Liver (tissue), 3 donors: ENCODE results near the gene GRB7.

Source experiments
- GABPA ChIP-seq, 2 donors: IDR thresholded peaks in 1 of 2; conservative IDR thresholded peaks in 1 of 2; 2 replicates each; pipeline ENCODE4 v1.6.1; 2016; ENCODE audit warnings: antibody characterized with exemption in 2 of 2, mild to moderate bottlenecking in 1 of 2, moderate library complexity in 1 of 2
- TF ChIP-seq, protein P1 (sequence below): fragments of 150-350 bp; IDR thresholded peaks from 2 replicates; pipeline ENCODE4 v1.5.1; 2017; ENCODE audit warnings: improper control_type of control experiment, low read depth, low read length; ENCODE audit not compliant: missing input control
- donor health status: healthy.
- donor health status: healthy.

DNA sequence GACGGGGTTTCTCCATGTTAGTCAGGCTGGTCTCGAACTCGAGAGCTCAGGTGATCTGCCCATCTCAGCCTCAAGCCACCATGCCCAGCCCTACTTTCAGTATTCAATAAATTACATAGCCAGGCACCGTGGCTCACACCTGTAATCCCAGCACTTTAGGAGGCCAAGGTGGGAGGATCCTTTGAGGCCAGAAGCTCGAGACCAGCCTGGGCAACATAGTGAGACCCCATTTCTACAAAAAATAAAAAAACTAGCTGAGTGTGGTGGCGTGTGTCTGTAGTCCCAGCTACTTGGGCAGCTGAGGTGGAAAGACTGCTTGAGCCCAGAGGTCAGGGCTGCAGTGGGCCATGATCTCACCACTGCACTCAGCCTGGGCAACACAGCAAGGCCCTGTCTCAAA lies 15.6 kb upstream of the GRB7 start:
- TF ChIP-seq, protein P1, sequence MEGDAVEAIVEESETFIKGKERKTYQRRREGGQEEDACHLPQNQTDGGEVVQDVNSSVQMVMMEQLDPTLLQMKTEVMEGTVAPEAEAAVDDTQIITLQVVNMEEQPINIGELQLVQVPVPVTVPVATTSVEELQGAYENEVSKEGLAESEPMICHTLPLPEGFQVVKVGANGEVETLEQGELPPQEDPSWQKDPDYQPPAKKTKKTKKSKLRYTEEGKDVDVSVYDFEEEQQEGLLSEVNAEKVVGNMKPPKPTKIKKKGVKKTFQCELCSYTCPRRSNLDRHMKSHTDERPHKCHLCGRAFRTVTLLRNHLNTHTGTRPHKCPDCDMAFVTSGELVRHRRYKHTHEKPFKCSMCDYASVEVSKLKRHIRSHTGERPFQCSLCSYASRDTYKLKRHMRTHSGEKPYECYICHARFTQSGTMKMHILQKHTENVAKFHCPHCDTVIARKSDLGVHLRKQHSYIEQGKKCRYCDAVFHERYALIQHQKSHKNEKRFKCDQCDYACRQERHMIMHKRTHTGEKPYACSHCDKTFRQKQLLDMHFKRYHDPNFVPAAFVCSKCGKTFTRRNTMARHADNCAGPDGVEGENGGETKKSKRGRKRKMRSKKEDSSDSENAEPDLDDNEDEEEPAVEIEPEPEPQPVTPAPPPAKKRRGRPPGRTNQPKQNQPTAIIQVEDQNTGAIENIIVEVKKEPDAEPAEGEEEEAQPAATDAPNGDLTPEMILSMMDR, result no peak
- TF ChIP-seq GABPA (IDR thresholded peaks at IDR 0.05 in 1 of 2, conservative IDR thresholded peaks at IDR 0.05 in 1 of 2), result no peak
